ENCODE data around the gene ORC5.
"Not testable (repeated sequence)": the region's sequence is repeated elsewhere in the genome, so short reads cannot be mapped to it uniquely, and the experiment has no call there.

Gene ORC5

GRCh38 chr7:104179178-104179577 is 28.6 kb downstream of the ORC5 start:
- DNase-seq: no peak

- not testable (repeated sequence) for DNase-seq
Observed at GRCh38 chr7:104177565-104178083, 30.2 kb downstream of the ORC5 start.

- no peak for DNase-seq
Observed at GRCh38 chr7:104176332-104176731, 31.5 kb downstream of the ORC5 start.

GRCh38 chr7:104175361-104175984 is 32.3 kb downstream of the ORC5 start:
- DNase-seq: no peak

- DNase-seq: no peak
Observed at GRCh38 chr7:104174798-104175197, 33.0 kb downstream of the ORC5 start.

GRCh38 chr7:104162081-104162480 is 45.7 kb downstream of the ORC5 start:
- no peak for DNase-seq

GRCh38 chr7:104161244-104161643 is 46.6 kb downstream of the ORC5 start:
- no peak for DNase-seq

- DNase-seq: no peak
Observed at GRCh38 chr7:104160375-104160774, 47.4 kb downstream of the ORC5 start.

GRCh38 chr7:104156842-104157277 is 51.0 kb downstream of the ORC5 start:
- no peak for DNase-seq

- DNase-seq: no peak
Observed at GRCh38 chr7:104153287-104153686, 54.5 kb downstream of the ORC5 start.

GRCh38 chr7:104152468-104152867 is 55.3 kb downstream of the ORC5 start:
- no peak for DNase-seq

- DNase-seq: no peak
Observed at GRCh38 chr7:104150470-104150869, 57.3 kb downstream of the ORC5 start.

- DNase-seq: no peak
Observed at GRCh38 chr7:104149822-104150221, 58.0 kb downstream of the ORC5 start.

GRCh38 chr7:104142147-104142546 is 65.7 kb downstream of the ORC5 start:
- no peak for DNase-seq

- DNase-seq: no peak
Observed at GRCh38 chr7:104137971-104138370, 69.8 kb downstream of the ORC5 start.

- DNase-seq: no peak
Observed at GRCh38 chr7:104137511-104137910, 70.3 kb downstream of the ORC5 start.

GRCh38 chr7:104136981-104137380 is 70.8 kb downstream of the ORC5 start:
- no peak for DNase-seq

- no peak for DNase-seq
Observed at GRCh38 chr7:104136561-104136960, 71.3 kb downstream of the ORC5 start.

GRCh38 chr7:104135760-104136558 is 71.9 kb downstream of the ORC5 start:
- DNase-seq: no peak

GRCh38 chr7:104133238-104133637 is 74.6 kb downstream of the ORC5 start:
- DNase-seq: no peak

GRCh38 chr7:104130726-104131125 is 77.1 kb downstream of the ORC5 start:
- no peak for DNase-seq

- peak; percentile 26 for DNase-seq
Observed at GRCh38 chr7:104127204-104127603, 80.6 kb downstream of the ORC5 start.

GRCh38 chr7:104126411-104126841 is 81.4 kb downstream of the ORC5 start:
- DNase-seq: peak; percentile 99

- DNase-seq: no peak
Observed at GRCh38 chr7:104124893-104125477, 82.8 kb downstream of the ORC5 start.

Data from DMS 273 treated with DMSO at 0.1 percent for 48 hours (cell line).